ENCODE results near the gene BRD7.

- TF ChIP-seq POLR2A (IDR thresholded peaks at IDR 0.05) = no peak
- TF ChIP-seq, protein P1, sequence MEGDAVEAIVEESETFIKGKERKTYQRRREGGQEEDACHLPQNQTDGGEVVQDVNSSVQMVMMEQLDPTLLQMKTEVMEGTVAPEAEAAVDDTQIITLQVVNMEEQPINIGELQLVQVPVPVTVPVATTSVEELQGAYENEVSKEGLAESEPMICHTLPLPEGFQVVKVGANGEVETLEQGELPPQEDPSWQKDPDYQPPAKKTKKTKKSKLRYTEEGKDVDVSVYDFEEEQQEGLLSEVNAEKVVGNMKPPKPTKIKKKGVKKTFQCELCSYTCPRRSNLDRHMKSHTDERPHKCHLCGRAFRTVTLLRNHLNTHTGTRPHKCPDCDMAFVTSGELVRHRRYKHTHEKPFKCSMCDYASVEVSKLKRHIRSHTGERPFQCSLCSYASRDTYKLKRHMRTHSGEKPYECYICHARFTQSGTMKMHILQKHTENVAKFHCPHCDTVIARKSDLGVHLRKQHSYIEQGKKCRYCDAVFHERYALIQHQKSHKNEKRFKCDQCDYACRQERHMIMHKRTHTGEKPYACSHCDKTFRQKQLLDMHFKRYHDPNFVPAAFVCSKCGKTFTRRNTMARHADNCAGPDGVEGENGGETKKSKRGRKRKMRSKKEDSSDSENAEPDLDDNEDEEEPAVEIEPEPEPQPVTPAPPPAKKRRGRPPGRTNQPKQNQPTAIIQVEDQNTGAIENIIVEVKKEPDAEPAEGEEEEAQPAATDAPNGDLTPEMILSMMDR (IDR thresholded peaks at IDR 0.05) = no peak
Observed at GRCh38 chr16:50284131-50284911, 84.5 kb downstream of the BRD7 start.

Measured in heart left ventricle (tissue), 13 donors.